ENCODE results near the gene CAP2. TPM values are rescaled to one million over a fixed set of nuclear protein-coding genes. Genes with fewer than 3 reads are reported as not detected.
A peak's percentile ranks its signal among the peaks of the same experiment; 100 is the strongest.

Gene CAP2
- total and polyA plus RNA-seq, 9 of the 15 experiments (the other 6 are each of a cell fraction or from before 2014, with no cell fraction given) = not detected

GRCh38 chr6:17600527-17601385 is 207.4 kb downstream of the CAP2 start (continued):
- TF ChIP-seq ZNF609 (CRISPR knock-in tag; IDR thresholded peaks at IDR 0.05; ENCODE audit: borderline replicate concordance) (no peak; the same call in 1 of the 2 replicates), SMARCE1 (IDR thresholded peaks at IDR 0.05) (0 out of 2 replicates have a peak, but pooled peaks have one; percentile 46), NONO (IDR thresholded peaks at IDR 0.05; ENCODE audit: low read depth in 2 of 2, low read length in 1 of 2) (peak in 1 of 2 experiments; percentile 59; a peak in 1 of 4 replicates), CREB3L1 (IDR thresholded peaks at IDR 0.05; ENCODE audit: borderline replicate concordance, low read depth) (peak; percentile 18; the same call in 1 of the 2 replicates), CHD1 (IDR thresholded peaks at IDR 0.05; ENCODE audit: low read length) (peak; percentile 90), ZNF589 (CRISPR knock-in tag; IDR thresholded peaks at IDR 0.05; ENCODE audit: low read depth) (peak; percentile 60; the same call in 1 of the 2 replicates), BCOR (IDR thresholded peaks at IDR 0.05) (peak; percentile 58; the same call in 1 of the 2 replicates), KHSRP (IDR thresholded peaks at IDR 0.05) (no peak), YY1 (IDR thresholded peaks at IDR 0.05; ENCODE audit: borderline replicate concordance in 1 of 3, control insufficient read depth in 1 of 3, extremely low read depth in 1 of 3, insufficient read depth in 3 of 3, insufficient read length in 1 of 3, insufficient replicate concordance in 2 of 3, low read depth in 1 of 3, low read length in 2 of 3) (no peak), BRD4 (IDR thresholded peaks at IDR 0.05) (peak; percentile 68; the same call in 1 of the 2 replicates), FOXK1 (CRISPR knock-in tag; IDR thresholded peaks at IDR 0.05; ENCODE audit: borderline replicate concordance) (no peak), ZNF274 (IDR thresholded peaks at IDR 0.05; ENCODE audit: borderline replicate concordance, low read depth, low read length) (no peak), ZNF830 (CRISPR knock-in tag; IDR thresholded peaks at IDR 0.05) (no peak), RBM39 (optimal IDR thresholded peaks at IDR 0.05; ENCODE audit: low read depth, low read length) (no peak), FOXP4 (CRISPR knock-in tag; IDR thresholded peaks at IDR 0.05; ENCODE audit: borderline replicate concordance) (no peak), RB1 (IDR thresholded peaks at IDR 0.05; ENCODE audit: low read depth) (peak; percentile 10; the same call in 1 of the 2 replicates), CCNT2 (IDR thresholded peaks at IDR 0.05; ENCODE audit: borderline replicate concordance, extremely low read depth, insufficient read length, low read depth, low read length) (peak; percentile 28), KLF1 (tag; IDR thresholded peaks at IDR 0.05) (no peak)
